ENCODE results near the gene SBK3.

Gene SBK3

GRCh38 chr19:55525289-55526101 is 19.8 kb downstream of the SBK3 start:
- Histone ChIP-seq H3K27me3 (ENCODE audit: control insufficient read depth in 1 of 2, insufficient read depth in 1 of 2, low read length in 2 of 2) (peaks cover 0 to 15% of the 10 kb centered on the region in 2 experiments), H2BK5ac (ENCODE audit: low read depth, low read length, poor library complexity, severe bottlenecking) (no peak overlapping the region), H4K91ac (ENCODE audit: low read length) (no peak overlapping the region), H3K4ac (ENCODE audit: low read depth in 1 of 2, low read length in 2 of 2) (no peak overlapping the region), H3K36me3 (ENCODE audit: control insufficient read depth in 1 of 2, insufficient read depth in 2 of 2, low read depth in 1 of 2, low read length in 2 of 2) (peaks cover 0 to 7% of the 10 kb centered on the region in 2 experiments), H3K9me3 (ENCODE audit: control insufficient read depth, low read length) (no peaks in the 10 kb centered on the region), H3K9ac (ENCODE audit: low read length) (no peak overlapping the region), H2AK5ac (ENCODE audit: low read length, severe bottlenecking) (peak overlapping the region; percentile 34), H3K18ac (ENCODE audit: low read depth in 1 of 2, low read length in 2 of 2) (no peak overlapping the region), H3K23ac (ENCODE audit: low read length in 2 of 2) (no peak overlapping the region), H2BK120ac (ENCODE audit: low read depth, low read length) (no peak overlapping the region), H2BK12ac (ENCODE audit: low read length in 2 of 2) (no peak overlapping the region), H3K4me2 (ENCODE audit: low read length, poor library complexity, severe bottlenecking) (no peak overlapping the region), H4K8ac (ENCODE audit: low read length) (no peak overlapping the region), H3K27ac (ENCODE audit: low read length, poor library complexity, severe bottlenecking) (no peak overlapping the region), H3K79me1 (replicated peaks; ENCODE audit: low read length, poor library complexity, severe bottlenecking) (no peaks in the 10 kb centered on the region), H2BK15ac (ENCODE audit: low read depth, poor library complexity, severe bottlenecking) (no peak overlapping the region), H3K4me3 (ENCODE audit: insufficient read depth in 1 of 2, low read depth in 1 of 2, low read length in 2 of 2) (no peak overlapping the region), H3K4me1 (ENCODE audit: control insufficient read depth, insufficient read depth, low read depth, low read length) (peaks cover 35% of the 10 kb centered on the region), H2AFZ (ENCODE audit: low read depth, low read length) (peak overlapping the region; percentile 47), H3K14ac (ENCODE audit: low read length in 2 of 2) (peak overlapping the region in 1 of 2 experiments; percentile 21)
- WGBS, result 57% methylated on average over 28 of the region's 29 CpGs
- no peak for DNase-seq

GRCh38 chr19:55520691-55521292 is 24.6 kb downstream of the SBK3 start:
- no peak for DNase-seq
- Histone ChIP-seq H3K23ac (ENCODE audit: low read length in 2 of 2) (no peak overlapping the region), H3K4me1 (ENCODE audit: control insufficient read depth, insufficient read depth, low read depth, low read length) (peaks cover 11% of the 10 kb centered on the region), H4K8ac (ENCODE audit: low read length) (no peak overlapping the region), H3K18ac (ENCODE audit: low read depth in 1 of 2, low read length in 2 of 2) (no peak overlapping the region), H3K4ac (ENCODE audit: low read depth in 1 of 2, low read length in 2 of 2) (no peak overlapping the region), H3K9ac (ENCODE audit: low read length) (peak overlapping the region; percentile 12), H2AK5ac (ENCODE audit: low read length, severe bottlenecking) (no peak overlapping the region), H2BK12ac (ENCODE audit: low read length in 2 of 2) (no peak overlapping the region), H3K27me3 (ENCODE audit: control insufficient read depth in 1 of 2, insufficient read depth in 1 of 2, low read length in 2 of 2) (peaks cover 0 to 2% of the 10 kb centered on the region in 2 experiments), H2AFZ (ENCODE audit: low read depth, low read length) (no peak overlapping the region), H3K14ac (ENCODE audit: low read length in 2 of 2) (no peak overlapping the region), H2BK5ac (ENCODE audit: low read depth, low read length, poor library complexity, severe bottlenecking) (no peak overlapping the region), H2BK120ac (ENCODE audit: low read depth, low read length) (no peak overlapping the region), H3K4me3 (ENCODE audit: insufficient read depth in 1 of 2, low read depth in 1 of 2, low read length in 2 of 2) (no peak overlapping the region), H3K27ac (ENCODE audit: low read length, poor library complexity, severe bottlenecking) (no peak overlapping the region), H2BK15ac (ENCODE audit: low read depth, poor library complexity, severe bottlenecking) (no peak overlapping the region), H3K4me2 (ENCODE audit: low read length, poor library complexity, severe bottlenecking) (no peak overlapping the region), H4K91ac (ENCODE audit: low read length) (no peak overlapping the region), H3K9me3 (ENCODE audit: control insufficient read depth, low read length) (no peaks in the 10 kb centered on the region), H3K79me1 (replicated peaks; ENCODE audit: low read length, poor library complexity, severe bottlenecking) (no peaks in the 10 kb centered on the region), H3K36me3 (ENCODE audit: control insufficient read depth in 1 of 2, insufficient read depth in 2 of 2, low read depth in 1 of 2, low read length in 2 of 2) (peaks cover 11 to 13% of the 10 kb centered on the region in 2 experiments)
- WGBS, result 82% methylated on average over 14 of the region's 14 CpGs

- no peak overlapping the region for H3K4me2 ChIP-seq (ENCODE audit: low read length, poor library complexity, severe bottlenecking)
- H2BK15ac ChIP-seq (ENCODE audit: low read depth, poor library complexity, severe bottlenecking), result no peak overlapping the region
- no peak overlapping the region for H2AFZ ChIP-seq (ENCODE audit: low read depth, low read length)
- peak; percentile 73 for DNase-seq
- no peaks in the 10 kb centered on the region for H3K9me3 ChIP-seq (ENCODE audit: control insufficient read depth, low read length)
- no peak overlapping the region for H2BK12ac ChIP-seq (ENCODE audit: low read length in 2 of 2)
- H3K79me1 ChIP-seq (replicated peaks; ENCODE audit: low read length, poor library complexity, severe bottlenecking), result no peaks in the 10 kb centered on the region
- H3K14ac ChIP-seq (ENCODE audit: low read length in 2 of 2), result no peak overlapping the region
- no peak overlapping the region for H3K4me3 ChIP-seq (ENCODE audit: insufficient read depth in 1 of 2, low read depth in 1 of 2, low read length in 2 of 2)
- H2BK120ac ChIP-seq (ENCODE audit: low read depth, low read length), result no peak overlapping the region
- H3K9ac ChIP-seq (ENCODE audit: low read length), result peak overlapping the region; percentile 12
- H2BK5ac ChIP-seq (ENCODE audit: low read depth, low read length, poor library complexity, severe bottlenecking), result no peak overlapping the region
- H3K18ac ChIP-seq (ENCODE audit: low read depth in 1 of 2, low read length in 2 of 2), result no peak overlapping the region
- H3K27ac ChIP-seq (ENCODE audit: low read length, poor library complexity, severe bottlenecking), result no peak overlapping the region
- no peak overlapping the region for H3K23ac ChIP-seq (ENCODE audit: low read length in 2 of 2)
- H2AK5ac ChIP-seq (ENCODE audit: low read length, severe bottlenecking), result no peak overlapping the region
- H4K91ac ChIP-seq (ENCODE audit: low read length), result no peak overlapping the region
- no peaks in the 10 kb centered on the region for H3K27me3 ChIP-seq (ENCODE audit: control insufficient read depth in 1 of 2, insufficient read depth in 1 of 2, low read length in 2 of 2)
- H4K8ac ChIP-seq (ENCODE audit: low read length), result no peak overlapping the region
- H3K36me3 ChIP-seq (ENCODE audit: control insufficient read depth in 1 of 2, insufficient read depth in 2 of 2, low read depth in 1 of 2, low read length in 2 of 2), result peaks cover 14 to 18% of the 10 kb centered on the region in 2 experiments
- H3K4ac ChIP-seq (ENCODE audit: low read depth in 1 of 2, low read length in 2 of 2), result no peak overlapping the region
- WGBS, result 69% methylated on average over 10 of the region's 10 CpGs
- peaks cover 6% of the 10 kb centered on the region for H3K4me1 ChIP-seq (ENCODE audit: control insufficient read depth, insufficient read depth, low read depth, low read length)
These were observed 25.7 kb downstream of the SBK3 start for GRCh38 chr19:55519451-55520311.
